Fibroblast of skin of right biceps (primary cell): ENCODE measurements around the gene FIG4.

Source experiments
- DNase-seq: peaks from one replicate; pipeline ENCODE4 v3.0.0-alpha.2; 2013

FIG4 gene

GRCh38 chr6:109762769-109763441 is 71.8 kb downstream of the FIG4 start:
- DNase-seq = peak; percentile 69

- no peak for DNase-seq
Measured at GRCh38 chr6:109766167-109766566, 75.1 kb downstream of the FIG4 start.

GRCh38 chr6:109767961-109768360 is 76.9 kb downstream of the FIG4 start:
- DNase-seq = peak; percentile 47

GRCh38 chr6:109768485-109768884 is 77.4 kb downstream of the FIG4 start:
- peak; percentile 72 for DNase-seq

- no peak for DNase-seq
Measured at GRCh38 chr6:109769213-109769612, 78.1 kb downstream of the FIG4 start.

- no peak for DNase-seq
Measured at GRCh38 chr6:109770047-109770446, 79.0 kb downstream of the FIG4 start.

- no peak for DNase-seq
Measured at GRCh38 chr6:109770779-109771178, 79.7 kb downstream of the FIG4 start.

- DNase-seq = peak; percentile 39
Measured at GRCh38 chr6:109771939-109772755, 81.1 kb downstream of the FIG4 start.

- peak; percentile 77 for DNase-seq
Measured at GRCh38 chr6:109772883-109773431, 81.9 kb downstream of the FIG4 start.

GRCh38 chr6:109781001-109781400 is 89.9 kb downstream of the FIG4 start:
- DNase-seq = no peak

GRCh38 chr6:109782491-109782999 is 91.4 kb downstream of the FIG4 start:
- peak; percentile 36 for DNase-seq

- no peak for DNase-seq
Measured at GRCh38 chr6:109783250-109783986, 92.3 kb downstream of the FIG4 start.

GRCh38 chr6:109787312-109787711 is 96.2 kb downstream of the FIG4 start:
- DNase-seq = no peak

- DNase-seq = no peak
Measured at GRCh38 chr6:109788687-109789086, 97.6 kb downstream of the FIG4 start.

- peak; percentile 82 for DNase-seq
Measured at GRCh38 chr6:109790131-109790530, 99.0 kb downstream of the FIG4 start.

GRCh38 chr6:109791301-109791700 is 100.2 kb downstream of the FIG4 start:
- DNase-seq = peak; percentile 44

GRCh38 chr6:109793021-109793420 is 101.9 kb downstream of the FIG4 start:
- DNase-seq = no peak

GRCh38 chr6:109793792-109794191 is 102.7 kb downstream of the FIG4 start:
- peak; percentile 97 for DNase-seq

GRCh38 chr6:109794201-109794923 is 103.3 kb downstream of the FIG4 start:
- DNase-seq = peak; percentile 91

GRCh38 chr6:109795994-109796555 is 105.0 kb downstream of the FIG4 start:
- peak; percentile 80 for DNase-seq

GRCh38 chr6:109799129-109799528 is 108.0 kb downstream of the FIG4 start:
- no peak for DNase-seq

GRCh38 chr6:109799664-109800063 is 108.6 kb downstream of the FIG4 start:
- no peak for DNase-seq
